LNCaP clone FGC (cell line): ENCODE measurements around the gene SLC35D1.

Source experiments
- DNase-seq: peaks from one replicate; pipeline ENCODE4 v3.0.0-alpha.2; 2011; ENCODE audit warnings: low read depth
- H3K4me3 ChIP-seq: 2 replicates; pipeline ENCODE4 v1.5.1; 2011; ENCODE audit warnings: mild to moderate bottlenecking, low read depth, low read length, control low read depth
- TF ChIP-seq, protein P1 (sequence below): IDR thresholded peaks from 2 replicates; pipeline ENCODE4 v1.5.1; 2012; ENCODE audit warnings: mild to moderate bottlenecking; ENCODE audit not compliant: control insufficient read depth, insufficient read depth; ENCODE audit errors: extremely low read depth

The SLC35D1 gene

DNA sequence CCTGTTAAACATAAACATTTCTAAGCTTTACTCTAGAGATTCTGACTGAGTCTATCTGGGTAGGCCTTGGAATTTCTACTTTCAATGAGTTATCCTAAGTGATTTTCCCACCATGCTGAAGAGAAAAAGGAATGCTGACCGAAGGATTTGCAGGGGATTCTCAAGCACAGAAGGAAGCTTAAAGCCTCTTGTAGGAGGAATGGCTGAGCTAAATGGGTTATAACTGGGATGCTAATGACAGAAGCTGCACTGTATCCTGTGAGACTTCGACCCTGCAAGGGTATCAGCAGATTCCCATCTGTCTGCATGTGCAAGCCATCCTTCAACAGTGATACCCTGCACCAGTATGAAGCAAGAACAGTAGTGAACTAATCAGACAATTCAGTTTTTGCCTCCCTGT, 35.4 kb downstream of the SLC35D1 start:
- TF ChIP-seq, protein P1, sequence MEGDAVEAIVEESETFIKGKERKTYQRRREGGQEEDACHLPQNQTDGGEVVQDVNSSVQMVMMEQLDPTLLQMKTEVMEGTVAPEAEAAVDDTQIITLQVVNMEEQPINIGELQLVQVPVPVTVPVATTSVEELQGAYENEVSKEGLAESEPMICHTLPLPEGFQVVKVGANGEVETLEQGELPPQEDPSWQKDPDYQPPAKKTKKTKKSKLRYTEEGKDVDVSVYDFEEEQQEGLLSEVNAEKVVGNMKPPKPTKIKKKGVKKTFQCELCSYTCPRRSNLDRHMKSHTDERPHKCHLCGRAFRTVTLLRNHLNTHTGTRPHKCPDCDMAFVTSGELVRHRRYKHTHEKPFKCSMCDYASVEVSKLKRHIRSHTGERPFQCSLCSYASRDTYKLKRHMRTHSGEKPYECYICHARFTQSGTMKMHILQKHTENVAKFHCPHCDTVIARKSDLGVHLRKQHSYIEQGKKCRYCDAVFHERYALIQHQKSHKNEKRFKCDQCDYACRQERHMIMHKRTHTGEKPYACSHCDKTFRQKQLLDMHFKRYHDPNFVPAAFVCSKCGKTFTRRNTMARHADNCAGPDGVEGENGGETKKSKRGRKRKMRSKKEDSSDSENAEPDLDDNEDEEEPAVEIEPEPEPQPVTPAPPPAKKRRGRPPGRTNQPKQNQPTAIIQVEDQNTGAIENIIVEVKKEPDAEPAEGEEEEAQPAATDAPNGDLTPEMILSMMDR: no peak
- no peak overlapping the region for H3K4me3 ChIP-seq
- no peak for DNase-seq

DNA sequence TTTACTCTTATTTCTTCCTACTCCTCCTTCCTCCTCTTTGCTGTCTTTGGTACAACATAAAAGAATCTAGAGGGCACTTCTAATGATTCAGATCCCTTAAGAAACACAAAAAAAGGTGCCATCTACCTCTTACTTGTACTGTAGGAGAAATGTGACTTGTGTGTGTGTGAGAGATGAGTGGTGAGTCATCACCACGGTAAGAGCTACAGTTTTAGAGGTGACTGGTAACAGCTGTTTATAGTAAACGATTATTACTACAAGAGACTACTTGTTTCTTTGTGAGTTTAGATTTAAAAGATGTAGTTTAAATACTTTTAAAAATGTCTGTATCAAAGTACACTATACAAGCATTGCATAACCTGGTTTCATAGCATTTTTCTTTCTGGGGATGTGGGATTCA, 40.4 kb downstream of the SLC35D1 start:
- TF ChIP-seq, protein P1: no peak
- DNase-seq: no peak
- H3K4me3 ChIP-seq: no peak overlapping the region

DNA sequence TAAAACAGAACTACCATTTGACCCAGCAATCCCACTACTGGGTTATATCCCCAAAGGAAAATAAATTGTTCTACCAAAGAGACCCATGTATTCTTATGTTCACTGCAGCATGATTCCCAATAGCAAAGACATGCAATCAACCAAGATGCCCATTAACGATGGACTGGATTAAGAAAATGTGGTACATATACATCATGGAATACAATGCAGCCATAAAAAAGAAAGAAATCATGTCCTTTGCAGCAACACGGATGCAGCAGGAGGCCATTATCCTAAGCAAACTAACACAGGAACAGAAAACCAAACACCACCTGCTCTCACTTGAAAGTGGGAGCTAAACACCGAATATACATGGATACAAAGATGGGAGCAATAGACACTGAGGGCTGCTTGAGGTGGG, 44.2 kb downstream of the SLC35D1 start:
- no peak overlapping the region for H3K4me3 ChIP-seq
- TF ChIP-seq, protein P1: no peak
- no peak for DNase-seq

DNA sequence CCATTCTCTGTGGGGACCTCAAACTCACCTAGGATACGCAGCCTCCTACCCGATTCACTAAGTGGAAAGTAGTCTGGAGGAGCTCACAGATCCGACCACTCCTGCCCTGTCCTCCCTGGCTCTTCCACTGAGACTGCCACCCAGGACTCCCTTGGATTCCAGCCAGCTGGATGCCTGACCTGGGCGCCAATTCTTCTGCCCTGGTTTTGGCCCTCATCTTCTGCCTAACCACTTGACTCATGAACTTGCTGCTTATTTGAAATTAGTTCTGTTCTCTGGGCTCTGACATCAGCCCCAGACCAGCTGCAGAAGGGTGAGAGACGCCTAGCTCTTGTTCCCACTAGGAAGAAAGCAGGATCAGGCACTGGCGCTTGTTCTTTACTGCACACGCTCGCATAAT, 48.9 kb downstream of the SLC35D1 start:
- no peak overlapping the region for H3K4me3 ChIP-seq
- TF ChIP-seq, protein P1: no peak
- DNase-seq: no peak

DNA sequence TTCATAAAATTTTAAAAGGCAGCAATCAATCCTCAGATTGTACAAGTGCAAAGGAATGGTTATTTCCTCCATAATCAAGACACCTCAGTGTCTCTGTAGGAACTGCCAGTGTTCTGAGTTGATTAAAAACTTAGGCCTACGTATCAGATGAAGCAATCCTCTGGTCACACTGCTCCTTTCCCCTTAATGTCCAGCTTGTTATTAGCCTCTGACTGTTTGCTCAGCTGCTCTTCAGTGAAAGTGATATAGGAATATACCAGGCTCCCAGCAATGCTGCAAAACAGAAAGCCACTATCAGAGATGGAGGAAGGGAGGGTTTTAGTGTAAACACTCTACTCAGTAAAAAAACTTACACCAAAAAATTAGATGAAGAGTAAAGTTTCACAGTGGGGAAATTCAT, 49.8 kb downstream of the SLC35D1 start:
- H3K4me3 ChIP-seq: no peak overlapping the region
- TF ChIP-seq, protein P1: no peak
- DNase-seq: peak; percentile 13

DNA sequence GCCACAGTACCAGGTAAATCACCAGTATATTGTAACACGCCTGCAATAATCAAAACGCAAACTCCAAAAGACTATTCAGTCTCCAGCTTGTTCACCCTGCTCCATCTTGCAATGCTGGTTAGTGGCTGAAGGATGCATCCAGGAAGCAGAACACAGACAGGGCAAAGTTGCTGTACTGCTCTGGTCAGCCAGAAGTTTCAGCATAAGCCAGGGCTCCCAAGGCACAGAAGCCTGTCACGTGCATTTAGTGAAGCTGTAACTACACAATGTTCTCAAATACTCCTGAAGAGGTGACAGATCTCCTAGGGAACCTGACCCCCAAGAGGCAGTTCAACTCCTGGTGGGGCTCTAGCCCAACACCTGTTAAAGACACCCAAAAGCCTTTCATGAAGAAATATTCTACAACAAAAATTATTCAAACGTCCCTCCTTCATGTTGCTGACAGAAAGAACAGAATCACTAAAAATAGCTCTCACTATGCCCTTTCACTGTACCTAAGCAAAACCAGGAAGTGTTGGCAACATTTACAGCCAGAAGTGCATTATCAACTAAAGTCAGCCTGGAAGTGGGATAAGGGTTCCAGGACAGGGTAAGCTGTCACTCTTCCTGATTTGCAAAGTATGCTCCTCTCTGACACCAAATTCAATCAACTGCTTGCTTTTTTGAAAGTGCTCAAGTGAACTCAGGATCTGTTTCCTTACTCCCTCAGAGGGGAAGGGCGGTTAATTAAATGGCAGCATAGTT, 52.1 kb downstream of the SLC35D1 start:
- DNase-seq: no peak
- TF ChIP-seq, protein P1: no peak
- no peak overlapping the region for H3K4me3 ChIP-seq
